ENCODE results near the gene YES1.

YES1 gene

DNA sequence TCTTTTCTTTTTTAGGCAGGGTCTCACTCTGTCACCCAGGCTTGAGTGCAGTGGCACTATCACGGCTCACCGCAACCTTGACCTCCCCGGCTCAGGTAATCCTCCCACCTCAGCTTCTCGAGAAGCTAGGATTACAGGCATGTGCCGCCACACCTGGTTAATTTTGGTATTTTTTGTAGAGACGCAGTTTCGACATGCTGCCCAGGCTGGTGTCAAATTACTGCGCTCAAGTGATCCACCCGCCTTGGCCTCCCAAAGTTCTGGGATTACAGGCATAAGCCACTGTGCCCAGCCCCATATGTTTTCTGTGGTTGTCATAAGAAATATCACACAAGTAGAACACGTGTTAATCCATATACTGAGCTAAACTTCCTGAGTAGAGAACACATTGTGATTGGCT is 114.2 kb downstream of the YES1 start:
- ChIA-PET CTCF (interaction anchor here (3.0 kb wide), 1 partner anchor 142 kb away, joined by 18 read pairs; no protein-coding TSS in a partner anchor), POLR2A (no interaction called here)
- Histone ChIP-seq H3K4me3 (ENCODE audit: low read depth, low read length) (no peak overlapping the region), H3K4me1 (ENCODE audit: control insufficient read depth, insufficient read depth, low read length) (peaks cover 9% of the 10 kb centered on the region), H3K36me3 (ENCODE audit: control insufficient read depth in 2 of 2, insufficient read depth in 1 of 2, low read length in 2 of 2) (peaks cover 18 to 22% of the 10 kb centered on the region in 2 experiments; a peak in 2 of 3 replicates), H3K27ac (ENCODE audit: extremely low read depth, low read depth, low read length) (no peak overlapping the region), H3K9me3 (ENCODE audit: control insufficient read depth, insufficient read depth, low read depth, low read length) (no peaks in the 10 kb centered on the region)
- TF ChIP-seq HIC1 (tag by site-specific recombination; IDR thresholded peaks at IDR 0.05) (no peak), RBAK (tag by site-specific recombination; IDR thresholded peaks at IDR 0.05) (no peak), GLIS2 (tag by site-specific recombination; IDR thresholded peaks at IDR 0.05) (no peak), ZNF704 (tag by site-specific recombination; IDR thresholded peaks at IDR 0.05) (no peak), ZNF514 (tag by site-specific recombination; IDR thresholded peaks at IDR 0.05) (no peak), ZNF324 (tag by site-specific recombination; IDR thresholded peaks at IDR 0.05) (no peak), SALL2 (tag by site-specific recombination; IDR thresholded peaks at IDR 0.05; ENCODE audit: borderline replicate concordance) (no peak), MZF1 (tag by site-specific recombination; IDR thresholded peaks at IDR 0.05; ENCODE audit: borderline replicate concordance) (no peak), ZNF596 (tag by site-specific recombination; IDR thresholded peaks at IDR 0.05) (no peak)
- TF ChIP-seq, protein P1, sequence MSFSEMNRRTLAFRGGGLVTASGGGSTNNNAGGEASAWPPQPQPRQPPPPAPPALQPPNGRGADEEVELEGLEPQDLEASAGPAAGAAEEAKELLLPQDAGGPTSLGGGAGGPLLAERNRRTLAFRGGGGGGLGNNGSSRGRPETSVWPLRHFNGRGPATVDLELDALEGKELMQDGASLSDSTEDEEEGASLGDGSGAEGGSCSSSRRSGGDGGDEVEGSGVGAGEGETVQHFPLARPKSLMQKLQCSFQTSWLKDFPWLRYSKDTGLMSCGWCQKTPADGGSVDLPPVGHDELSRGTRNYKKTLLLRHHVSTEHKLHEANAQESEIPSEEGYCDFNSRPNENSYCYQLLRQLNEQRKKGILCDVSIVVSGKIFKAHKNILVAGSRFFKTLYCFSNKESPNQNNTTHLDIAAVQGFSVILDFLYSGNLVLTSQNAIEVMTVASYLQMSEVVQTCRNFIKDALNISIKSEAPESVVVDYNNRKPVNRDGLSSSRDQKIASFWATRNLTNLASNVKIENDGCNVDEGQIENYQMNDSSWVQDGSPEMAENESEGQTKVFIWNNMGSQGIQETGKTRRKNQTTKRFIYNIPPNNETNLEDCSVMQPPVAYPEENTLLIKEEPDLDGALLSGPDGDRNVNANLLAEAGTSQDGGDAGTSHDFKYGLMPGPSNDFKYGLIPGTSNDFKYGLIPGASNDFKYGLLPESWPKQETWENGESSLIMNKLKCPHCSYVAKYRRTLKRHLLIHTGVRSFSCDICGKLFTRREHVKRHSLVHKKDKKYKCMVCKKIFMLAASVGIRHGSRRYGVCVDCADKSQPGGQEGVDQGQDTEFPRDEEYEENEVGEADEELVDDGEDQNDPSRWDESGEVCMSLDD (tag by site-specific recombination; IDR thresholded peaks at IDR 0.05): no peak
- TF ChIP-seq, protein P2, sequence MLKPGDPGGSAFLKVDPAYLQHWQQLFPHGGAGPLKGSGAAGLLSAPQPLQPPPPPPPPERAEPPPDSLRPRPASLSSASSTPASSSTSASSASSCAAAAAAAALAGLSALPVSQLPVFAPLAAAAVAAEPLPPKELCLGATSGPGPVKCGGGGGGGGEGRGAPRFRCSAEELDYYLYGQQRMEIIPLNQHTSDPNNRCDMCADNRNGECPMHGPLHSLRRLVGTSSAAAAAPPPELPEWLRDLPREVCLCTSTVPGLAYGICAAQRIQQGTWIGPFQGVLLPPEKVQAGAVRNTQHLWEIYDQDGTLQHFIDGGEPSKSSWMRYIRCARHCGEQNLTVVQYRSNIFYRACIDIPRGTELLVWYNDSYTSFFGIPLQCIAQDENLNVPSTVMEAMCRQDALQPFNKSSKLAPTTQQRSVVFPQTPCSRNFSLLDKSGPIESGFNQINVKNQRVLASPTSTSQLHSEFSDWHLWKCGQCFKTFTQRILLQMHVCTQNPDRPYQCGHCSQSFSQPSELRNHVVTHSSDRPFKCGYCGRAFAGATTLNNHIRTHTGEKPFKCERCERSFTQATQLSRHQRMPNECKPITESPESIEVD (tag by site-specific recombination; IDR thresholded peaks at IDR 0.05): no peak
- TF ChIP-seq, protein P3, sequence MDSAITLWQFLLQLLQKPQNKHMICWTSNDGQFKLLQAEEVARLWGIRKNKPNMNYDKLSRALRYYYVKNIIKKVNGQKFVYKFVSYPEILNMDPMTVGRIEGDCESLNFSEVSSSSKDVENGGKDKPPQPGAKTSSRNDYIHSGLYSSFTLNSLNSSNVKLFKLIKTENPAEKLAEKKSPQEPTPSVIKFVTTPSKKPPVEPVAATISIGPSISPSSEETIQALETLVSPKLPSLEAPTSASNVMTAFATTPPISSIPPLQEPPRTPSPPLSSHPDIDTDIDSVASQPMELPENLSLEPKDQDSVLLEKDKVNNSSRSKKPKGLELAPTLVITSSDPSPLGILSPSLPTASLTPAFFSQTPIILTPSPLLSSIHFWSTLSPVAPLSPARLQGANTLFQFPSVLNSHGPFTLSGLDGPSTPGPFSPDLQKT (IDR thresholded peaks at IDR 0.05; ENCODE audit: borderline replicate concordance, low read depth, low read length): no peak

DNA sequence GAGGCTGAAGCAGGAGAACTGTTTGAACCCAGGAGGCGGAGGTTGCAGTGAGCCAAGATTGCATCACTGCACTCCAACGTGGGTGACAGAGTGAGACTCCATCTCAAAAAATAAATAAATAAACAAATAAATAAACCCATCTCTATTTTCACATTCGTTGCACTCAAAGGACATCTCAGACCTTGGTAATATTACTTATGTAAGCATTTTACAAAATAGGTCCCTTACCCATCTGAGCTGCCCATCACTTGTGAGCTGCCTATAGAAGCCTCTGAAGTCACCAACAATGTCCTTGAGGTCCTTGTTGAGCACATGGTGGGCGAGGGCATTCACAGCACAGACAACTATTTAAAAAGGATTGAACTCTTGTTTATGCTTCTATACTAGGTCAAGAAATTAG is 115.0 kb downstream of the YES1 start:
- Histone ChIP-seq H3K27ac (ENCODE audit: extremely low read depth, low read depth, low read length) (no peak overlapping the region), H3K9me3 (ENCODE audit: control insufficient read depth, insufficient read depth, low read depth, low read length) (no peaks in the 10 kb centered on the region), H3K4me3 (ENCODE audit: low read depth, low read length) (no peak overlapping the region), H3K4me1 (ENCODE audit: control insufficient read depth, insufficient read depth, low read length) (0 out of 2 replicates have a peak, but pooled peaks cover 7% of the 10 kb centered on the region), H3K36me3 (ENCODE audit: control insufficient read depth in 2 of 2, insufficient read depth in 1 of 2, low read length in 2 of 2) (peaks cover 24 to 27% of the 10 kb centered on the region in 2 experiments; a peak in 2 of 3 replicates)
- no peak for TF ChIP-seq ZSCAN30 (tag by site-specific recombination; IDR thresholded peaks at IDR 0.05)
- TF ChIP-seq RBAK (tag by site-specific recombination; IDR thresholded peaks at IDR 0.05): no peak
- POLR2A ChIA-PET: interaction anchor here (0.6 kb wide), 1 partner anchor 16 kb away, joined by 3 read pairs; no protein-coding TSS in a partner anchor
- CTCF ChIA-PET: interaction anchor here (0.6 to 0.7 kb wide), 2 partner anchors 11 to 134 kb away, joined by 3 read pairs; no protein-coding TSS in a partner anchor
